ENCODE data around the gene ZCCHC24.

ZCCHC24 gene

GRCh38 chr10:79401015-79401921 lies 44.2 kb downstream of the ZCCHC24 start:
- H3K27ac ChIP-seq (ENCODE audit: low read depth, low read length, poor library complexity, severe bottlenecking): no peak overlapping the region
- no peak overlapping the region for H3K9ac ChIP-seq (ENCODE audit: low read length)
- H3K36me3 ChIP-seq (ENCODE audit: insufficient read depth, low read length): no peaks in the 10 kb centered on the region
- no peak overlapping the region for H3K4me3 ChIP-seq (ENCODE audit: low read depth, low read length, poor library complexity, severe bottlenecking)
- H3K4me1 ChIP-seq (ENCODE audit: insufficient read depth, low read length, severe bottlenecking): no peaks in the 10 kb centered on the region
- no peaks in the 10 kb centered on the region for H3K79me2 ChIP-seq (ENCODE audit: insufficient read depth, low read length)
- no peaks in the 10 kb centered on the region for H3K9me2 ChIP-seq (ENCODE audit: low read depth, low read length)
- no peaks in the 10 kb centered on the region for H4K20me1 ChIP-seq (ENCODE audit: insufficient read depth, low read length)
- H3K27me3 ChIP-seq (ENCODE audit: insufficient read depth, low read length): no peaks in the 10 kb centered on the region
- no peak overlapping the region for H2AFZ ChIP-seq (ENCODE audit: low read length)
- H3K9me3 ChIP-seq (ENCODE audit: low read length): no peaks in the 10 kb centered on the region
- no peaks in the 10 kb centered on the region for H3F3A ChIP-seq (ENCODE audit: insufficient read depth, low read length)
- TF ChIP-seq CTCF (IDR thresholded peaks at IDR 0.05; ENCODE audit: low read length) (no peak), EZH2 (IDR thresholded peaks at IDR 0.05; ENCODE audit: borderline replicate concordance, low read length) (no peak)
- no peak overlapping the region for H3K4me2 ChIP-seq (ENCODE audit: low read length)

GRCh38 chr10:79400146-79401004 lies 45.0 kb downstream of the ZCCHC24 start:
- Histone ChIP-seq H3K9me3 (ENCODE audit: low read length) (no peaks in the 10 kb centered on the region), H2AFZ (ENCODE audit: low read length) (no peak overlapping the region), H3K4me1 (ENCODE audit: insufficient read depth, low read length, severe bottlenecking) (no peaks in the 10 kb centered on the region), H3K36me3 (ENCODE audit: insufficient read depth, low read length) (no peaks in the 10 kb centered on the region), H4K20me1 (ENCODE audit: insufficient read depth, low read length) (no peaks in the 10 kb centered on the region), H3K4me3 (ENCODE audit: low read depth, low read length, poor library complexity, severe bottlenecking) (no peak overlapping the region), H3K9ac (ENCODE audit: low read length) (no peak overlapping the region), H3K27me3 (ENCODE audit: insufficient read depth, low read length) (no peaks in the 10 kb centered on the region), H3K9me2 (ENCODE audit: low read depth, low read length) (no peaks in the 10 kb centered on the region), H3K79me2 (ENCODE audit: insufficient read depth, low read length) (no peaks in the 10 kb centered on the region), H3K4me2 (ENCODE audit: low read length) (no peak overlapping the region), H3F3A (ENCODE audit: insufficient read depth, low read length) (no peaks in the 10 kb centered on the region), H3K27ac (ENCODE audit: low read depth, low read length, poor library complexity, severe bottlenecking) (no peak overlapping the region)
- TF ChIP-seq EZH2 (IDR thresholded peaks at IDR 0.05; ENCODE audit: borderline replicate concordance, low read length): no peak
- peak; percentile 75 for TF ChIP-seq CTCF (IDR thresholded peaks at IDR 0.05; ENCODE audit: low read length)

GRCh38 chr10:79399223-79399831 lies 46.1 kb downstream of the ZCCHC24 start:
- H3K4me1 ChIP-seq (ENCODE audit: insufficient read depth, low read length, severe bottlenecking): no peaks in the 10 kb centered on the region
- no peak overlapping the region for H3K4me2 ChIP-seq (ENCODE audit: low read length)
- H3K9me2 ChIP-seq (ENCODE audit: low read depth, low read length): no peaks in the 10 kb centered on the region
- H4K20me1 ChIP-seq (ENCODE audit: insufficient read depth, low read length): no peaks in the 10 kb centered on the region
- no peaks in the 10 kb centered on the region for H3F3A ChIP-seq (ENCODE audit: insufficient read depth, low read length)
- no peak overlapping the region for H3K27ac ChIP-seq (ENCODE audit: low read depth, low read length, poor library complexity, severe bottlenecking)
- no peak for TF ChIP-seq CTCF (IDR thresholded peaks at IDR 0.05; ENCODE audit: low read length)
- no peak for TF ChIP-seq EZH2 (IDR thresholded peaks at IDR 0.05; ENCODE audit: borderline replicate concordance, low read length)
- H3K27me3 ChIP-seq (ENCODE audit: insufficient read depth, low read length): no peaks in the 10 kb centered on the region
- no peaks in the 10 kb centered on the region for H3K9me3 ChIP-seq (ENCODE audit: low read length)
- H2AFZ ChIP-seq (ENCODE audit: low read length): no peak overlapping the region
- H3K79me2 ChIP-seq (ENCODE audit: insufficient read depth, low read length): no peaks in the 10 kb centered on the region
- H3K36me3 ChIP-seq (ENCODE audit: insufficient read depth, low read length): no peaks in the 10 kb centered on the region
- H3K4me3 ChIP-seq (ENCODE audit: low read depth, low read length, poor library complexity, severe bottlenecking): no peak overlapping the region
- no peak overlapping the region for H3K9ac ChIP-seq (ENCODE audit: low read length)
